K562 (cell line): ENCODE data around the gene RDH5. TPM values are rescaled to one million over a fixed set of nuclear protein-coding genes. Genes with fewer than 3 reads are reported as not detected.

Experiments used
- CTCF ChIP-seq, 3 experiments: IDR thresholded peaks in 2 of 3; conservative IDR thresholded peaks in 1 of 3; 2 replicates each; pipeline ENCODE4 v1.5.1; 2011 to 2012; ENCODE audit warnings: low read length in 3 of 3, mild to moderate bottlenecking in 3 of 3, control low read depth in 2 of 3, improper control_type of control experiment in 1 of 3, inconsistent platforms in 1 of 3, low read depth in 1 of 3, mixed read lengths in 1 of 3, moderate library complexity in 1 of 3; ENCODE audit not compliant: insufficient read depth in 2 of 3
- RFX1 ChIP-seq: fragments of 450-650 bp; IDR thresholded peaks from 2 replicates; pipeline ENCODE4 v1.6.1; 2016; ENCODE audit warnings: mild to moderate bottlenecking, moderate library complexity
- SIN3B ChIP-seq: fragments of 450-650 bp; IDR thresholded peaks from 2 replicates; pipeline ENCODE4 v1.6.1; 2017; ENCODE audit warnings: low read depth, mild to moderate bottlenecking, moderate library complexity
- XRCC4 ChIP-seq: IDR thresholded peaks from one replicate; pipeline ENCODE4 v1.6.1; 2011; ENCODE audit not compliant: insufficient read depth, insufficient read length; ENCODE audit errors: extremely low read depth
- ZBTB7A ChIP-seq: IDR thresholded peaks from 2 replicates; pipeline ENCODE4 v1.6.1; 2011; ENCODE audit warnings: low read depth, mild to moderate bottlenecking, low read length, moderate library complexity, borderline replicate concordance; ENCODE audit not compliant: control insufficient read depth
- ZNF121 ChIP-seq: sonication (generic); formaldehyde crosslinking; conservative IDR thresholded peaks from 2 replicates; pipeline ENCODE4 v1.8.0; 2022; ENCODE audit warnings: missing genetic modification reagents
- ZNF668 ChIP-seq: fragments of 250-450 bp; sonication (Bioruptor Pico); IDR thresholded peaks from 2 replicates; pipeline ENCODE4 v1.8.0; 2022; ENCODE audit warnings: mild to moderate bottlenecking, inconsistent platforms
- ZNF764 ChIP-seq: fragments of 250-450 bp; sonication (Bioruptor Pico); IDR thresholded peaks from 2 replicates; pipeline ENCODE4 v1.4.0; 2020; ENCODE audit warnings: low read depth, mild to moderate bottlenecking, moderate library complexity
- polyA plus RNA-seq, 8 experiments: library from polyadenylated mRNA; depleted of rRNA in 4 of 8; stranded (reverse) in 5 of 8; unstranded in 3 of 8; fragments of >200 nt; fragmentation: Nextera tagmentation in 2 of 8; fragmentation: Illumina TruSeq in 1 of 8; extraction: Ambion mirVana in 2 of 8; extraction: Trizol in 1 of 8; gene quantifications; 2 replicates each; pipeline versions ENCODE4 v1.2.1 to v1.2.3, GENCODE V29; 2011 to 2014; ENCODE audit warnings: inconsistent platforms in 1 of 8, missing spikeins in 1 of 8
- total RNA-seq, 7 experiments: library from RNA; depleted of rRNA in 6 of 7; stranded (reverse); fragments of >200 nt in 6 of 7; fragmentation: Illumina TruSeq in 2 of 7; extraction: Trizol in 2 of 7; gene quantifications; 2 replicates each; pipeline versions ENCODE4 v1.2.1 to v1.2.3, GENCODE V29; 2011 to 2021; ENCODE audit warnings: low replicate concordance in 1 of 7

RDH5 gene
- total and polyA plus RNA-seq, 9 of the 15 experiments (the other 6 are each of a cell fraction or from before 2014, with no cell fraction given): 0.28 to 2.0 (median 1.1) TPM; not detected in 1

GRCh38 chr12:55705782-55706402 is 14.3 kb upstream of the RDH5 start (continued):
- TF ChIP-seq CTCF (IDR thresholded peaks at IDR 0.05 in 2 of 3, conservative IDR thresholded peaks at IDR 0.05 in 1 of 3; ENCODE audit: insufficient read depth in 2 of 3, low read depth in 1 of 3, low read length in 3 of 3) (peak; percentile 72 to 91 (median 81)), ZNF668 (no peak), ZNF121 (CRISPR knock-in tag) (no peak), SIN3B (no peak), ZNF764 (peak; percentile 78; the same call in 1 of the 2 replicates), RFX1 (no peak), ZBTB7A (peak; percentile 75; the same call in 1 of the 2 replicates), XRCC4 (no peak)
- TF ChIP-seq, all 486 proteins: peak for 12
